Gastroesophageal sphincter (tissue), 4 donors: ENCODE data around the gene KAT7. TPM values are rescaled to one million over a fixed set of nuclear protein-coding genes. Genes with fewer than 3 reads are reported as not detected.
A peak's percentile ranks its signal among the peaks of the same experiment; 100 is the strongest.

ENCODE experiments used
- ATAC-seq: fragments of 150-250 bp; one replicate; pipeline ENCODE4 v1.9.1; 2016; ENCODE audit warnings: mild to moderate bottlenecking, moderate library complexity
- H3K27ac ChIP-seq, 4 donors: fragments of 200-600 bp; sonication (generic) in 3 of 4; 1 replicate in 3 of 4; 2 replicates in 1 of 4; pipeline ENCODE4 v1.5.1; 2016 to 2019
- H3K27me3 ChIP-seq: fragments of 200-600 bp; sonication (generic); one replicate; pipeline ENCODE4 v1.5.1; 2019
- H3K36me3 ChIP-seq, 2 donors: fragments of 200-600 bp; sonication (generic); one replicate each; pipeline ENCODE4 v1.5.1; 2019; ENCODE audit warnings: control low read depth in 1 of 2
- H3K4me1 ChIP-seq, 3 donors: fragments of 200-600 bp; sonication (generic); 1 replicate in 2 of 3; 2 replicates in 1 of 3; pipeline ENCODE4 v1.5.1; 2016 to 2019; ENCODE audit warnings: control low read depth in 2 of 3
- H3K4me3 ChIP-seq, 2 donors: fragments of 200-600 bp; sonication (generic); one replicate each; pipeline ENCODE4 v1.5.1; 2019; ENCODE audit warnings: mild to moderate bottlenecking in 1 of 2, moderate library complexity in 1 of 2
- H3K9me3 ChIP-seq, 3 donors: fragments of 200-600 bp; sonication (generic); one replicate each; pipeline ENCODE4 v1.5.1; 2017 to 2019; ENCODE audit warnings: control low read depth in 2 of 3
- CTCF ChIP-seq, 4 experiments: fragments of 200-600 bp in 2 of 4; fragments of 450-650 bp in 2 of 4; sonication (generic) in 1 of 4; IDR thresholded peaks; one replicate each; pipeline ENCODE4 v1.5.1; 2017 to 2019; ENCODE audit warnings: antibody characterized with exemption in 4 of 4, mild to moderate bottlenecking in 2 of 4, moderate library complexity in 2 of 4
- EP300 ChIP-seq: sonication (generic); formaldehyde crosslinking; IDR thresholded peaks from one replicate; pipeline ENCODE4 v1.6.1; 2017; ENCODE audit warnings: antibody characterized with exemption, mild to moderate bottlenecking
- POLR2A ChIP-seq, 2 donors: fragments of 450-650 bp; IDR thresholded peaks; one replicate each; pipeline ENCODE4 v1.6.1; 2017; ENCODE audit warnings: antibody characterized with exemption in 2 of 2, mild to moderate bottlenecking in 2 of 2, moderate library complexity in 1 of 2
- POLR2AphosphoS5 ChIP-seq: sonication (generic); formaldehyde crosslinking; IDR thresholded peaks from one replicate; pipeline ENCODE4 v1.6.1; 2017; ENCODE audit warnings: antibody characterized with exemption
- WGBS, 2 donors: methylation state at CpG; one replicate each; pipeline ENCODE4 v1.1.5; 2018; ENCODE audit warnings: low coverage in 1 of 2; 5-methylcytosine and 5-hydroxymethylcytosine counted together
- total RNA-seq, 4 donors: library from RNA; depleted of rRNA; stranded (reverse); fragments of >200 nt; gene quantifications; one replicate each; pipeline ENCODE4 v1.1.0, GENCODE V29; 2016

Gene KAT7
- total RNA-seq, 4 donors from 2014 or later = 37.7 to 54.1 (median 46.1) TPM

- TF ChIP-seq POLR2A (IDR thresholded peaks at IDR 0.05) (no peak), POLR2AphosphoS5 (no peak), CTCF (IDR thresholded peaks at IDR 0.05) (no peak), EP300 (no peak)
- ATAC-seq = no peak
- H3K4me3 ChIP-seq = no peak overlapping the region
- H3K27me3 ChIP-seq = no peaks in the 10 kb centered on the region
- WGBS, 2 donors = 7 to 18% methylated on average over 1 of the region's 1 CpG
- H3K27ac ChIP-seq = no peak overlapping the region
- H3K4me1 ChIP-seq = peaks cover 0 to 26% (median 0%) of the 10 kb centered on the region in 3 donors
- no peaks in the 10 kb centered on the region for H3K9me3 ChIP-seq
- peaks cover 16 to 94% of the 10 kb centered on the region in 2 donors for H3K36me3 ChIP-seq
These were observed 42.1 kb downstream of the KAT7 start for GRCh38 chr17:49830605-49831004.

DNA sequence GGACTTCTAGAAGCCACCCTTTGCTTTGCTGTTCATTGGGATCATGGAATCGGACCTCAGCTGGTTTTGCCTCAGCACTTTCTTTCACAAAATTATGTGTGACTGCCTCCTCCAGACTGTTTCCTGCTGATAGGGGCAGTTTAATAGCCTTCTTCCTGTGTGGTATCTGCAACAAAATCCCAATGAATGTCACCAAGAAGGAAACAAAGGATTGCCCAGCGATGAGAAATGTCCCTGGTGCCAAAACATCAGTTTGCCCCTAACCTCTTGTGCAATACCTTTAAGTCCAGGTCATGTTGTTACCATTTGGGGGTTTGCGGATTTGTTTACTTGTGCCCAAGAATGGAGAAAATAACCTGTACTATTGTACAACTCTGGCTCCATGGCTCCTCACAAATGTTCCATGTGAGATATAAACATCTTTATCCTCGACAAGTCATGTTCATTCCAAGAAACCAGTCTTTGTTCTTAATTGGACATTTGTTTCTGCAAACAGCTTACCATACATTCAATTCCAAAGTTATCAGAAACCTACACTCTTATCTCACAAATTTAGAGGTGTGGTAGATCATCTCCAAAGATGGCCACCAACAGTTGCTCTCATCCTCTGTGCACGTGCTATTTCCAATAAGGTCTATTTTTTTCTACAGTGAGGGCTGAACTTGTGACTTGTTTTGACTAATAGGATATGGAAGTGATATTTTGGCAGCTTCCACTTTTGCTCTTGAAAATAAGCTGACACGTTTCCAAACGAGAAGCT lies 44.5 kb downstream of the KAT7 start:
- H3K4me1 ChIP-seq = peaks cover 0 to 43% (median 0%) of the 10 kb centered on the region in 3 donors
- 52 to 61% methylated on average over 6 to 7 of the region's 7 CpGs for WGBS, 2 donors
- no peak for ATAC-seq
- H3K4me3 ChIP-seq = no peak overlapping the region
- no peak overlapping the region for H3K27ac ChIP-seq
- peaks cover 0 to 85% of the 10 kb centered on the region in 2 donors for H3K36me3 ChIP-seq
- no peaks in the 10 kb centered on the region for H3K9me3 ChIP-seq
- TF ChIP-seq POLR2A (IDR thresholded peaks at IDR 0.05) (no peak), CTCF (IDR thresholded peaks at IDR 0.05) (no peak), POLR2AphosphoS5 (no peak), EP300 (no peak)
- no peaks in the 10 kb centered on the region for H3K27me3 ChIP-seq

- WGBS, 2 donors = 96 to 100% methylated on average over 5 to 17 of the region's 19 CpGs
- Histone ChIP-seq H3K27me3 (no peaks in the 10 kb centered on the region), H3K27ac (no peak overlapping the region), H3K4me3 (no peak overlapping the region), H3K4me1 (peaks cover 0 to 31% (median 0%) of the 10 kb centered on the region in 3 donors), H3K9me3 (no peaks in the 10 kb centered on the region), H3K36me3 (peaks cover 0 to 85% of the 10 kb centered on the region in 2 donors)
- ATAC-seq = no peak
- TF ChIP-seq CTCF (IDR thresholded peaks at IDR 0.05) = no peak
- no peak for TF ChIP-seq POLR2AphosphoS5
These were observed 45.8 kb downstream of the KAT7 start for GRCh38 chr17:49834118-49834743.

DNA sequence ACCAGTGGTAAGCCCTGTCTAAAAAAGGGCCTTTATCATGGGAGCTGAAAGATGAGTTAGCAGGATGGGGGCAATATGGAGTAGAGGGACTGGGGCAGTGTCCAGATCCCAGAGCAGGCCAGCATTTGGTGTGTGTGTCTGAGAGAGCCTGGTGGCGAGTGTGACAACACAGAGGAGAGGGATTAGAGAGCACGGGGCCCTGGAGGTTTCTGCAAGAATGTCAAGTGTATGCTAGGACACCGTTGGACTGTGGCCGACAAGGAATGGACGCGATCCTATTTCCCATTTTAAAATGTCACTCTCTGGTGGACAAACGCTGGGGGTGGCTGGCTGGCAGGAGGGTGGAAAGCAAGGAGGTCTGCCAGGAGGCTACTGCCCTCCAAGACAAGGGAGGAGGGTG lies 47.0 kb downstream of the KAT7 start:
- peaks cover 0 to 75% of the 10 kb centered on the region in 2 donors for H3K36me3 ChIP-seq
- WGBS, 2 donors = 90% methylated on average over 7 of the region's 7 CpGs; no CpG with 5 or more reads in 1 of the 2 donors
- peak overlapping the region in 2 of 4 donors; percentile 7 to 18 for H3K27ac ChIP-seq
- no peak overlapping the region for H3K4me3 ChIP-seq
- no peaks in the 10 kb centered on the region for H3K27me3 ChIP-seq
- TF ChIP-seq POLR2AphosphoS5 (no peak), EP300 (no peak), POLR2A (IDR thresholded peaks at IDR 0.05) (no peak), CTCF (IDR thresholded peaks at IDR 0.05) (no peak)
- ATAC-seq = no peak
- peaks cover 0 to 28% (median 0%) of the 10 kb centered on the region in 3 donors for H3K4me1 ChIP-seq
- no peaks in the 10 kb centered on the region for H3K9me3 ChIP-seq
